ENCODE results near the gene FLT3. TPM values are rescaled to one million over a fixed set of nuclear protein-coding genes. Genes with fewer than 3 reads are reported as not detected.
"Not testable (repeated sequence)": the region's sequence is repeated elsewhere in the genome, so short reads cannot be mapped to it uniquely, and the experiment has no call there.

The FLT3 gene
- total and polyA plus RNA-seq, 8 donors, result 0.18 to 3.5 (median 1.2) TPM; not detected in 3

GRCh38 chr13:28013482-28013881 is 86.9 kb downstream of the FLT3 start:
- Histone ChIP-seq H3K4me1 (no peaks in the 10 kb centered on the region), H3K27me3 (peaks cover 0 to 50% (median 0%) of the 10 kb centered on the region in 3 donors), H3K36me3 (no peaks in the 10 kb centered on the region), H3K9me3 (no peaks in the 10 kb centered on the region), H3K4me3 (no peak overlapping the region), H3K27ac (no peak overlapping the region)
- 83 to 90% (median 86%) methylated on average over 1 of the region's 1 CpG for WGBS, 5 donors
- TF ChIP-seq POLR2A (IDR thresholded peaks at IDR 0.05), result no peak
- TF ChIP-seq CTCF (IDR thresholded peaks at IDR 0.05), result no peak
- no peak for TF ChIP-seq POLR2AphosphoS5 (IDR thresholded peaks at IDR 0.05)
- TF ChIP-seq EP300 (IDR thresholded peaks at IDR 0.05), result no peak
- intact Hi-C loops (cut with DNase I; ENCODE audit: low total_unique reads), result no loop called here
- no peak for DNase-seq

DNA sequence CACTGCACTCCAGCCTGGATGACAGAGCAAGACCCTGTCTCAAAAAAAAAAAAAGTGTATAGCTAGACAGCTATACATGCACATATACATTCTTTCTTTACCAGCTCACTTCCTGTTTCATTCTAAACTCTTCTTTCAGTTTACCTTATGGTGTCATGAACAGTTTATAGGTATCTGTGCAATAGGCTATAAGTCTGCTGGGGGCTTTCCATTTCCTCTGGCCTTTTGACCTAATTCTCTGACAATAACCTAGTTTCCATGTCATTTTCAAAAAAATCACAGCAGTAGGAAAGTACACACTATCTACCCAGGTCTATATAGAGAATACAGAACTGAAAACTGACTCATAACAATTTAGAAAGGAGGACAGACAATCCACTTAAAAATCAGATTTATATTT is 87.5 kb downstream of the FLT3 start:
- no peak for DNase-seq

DNA sequence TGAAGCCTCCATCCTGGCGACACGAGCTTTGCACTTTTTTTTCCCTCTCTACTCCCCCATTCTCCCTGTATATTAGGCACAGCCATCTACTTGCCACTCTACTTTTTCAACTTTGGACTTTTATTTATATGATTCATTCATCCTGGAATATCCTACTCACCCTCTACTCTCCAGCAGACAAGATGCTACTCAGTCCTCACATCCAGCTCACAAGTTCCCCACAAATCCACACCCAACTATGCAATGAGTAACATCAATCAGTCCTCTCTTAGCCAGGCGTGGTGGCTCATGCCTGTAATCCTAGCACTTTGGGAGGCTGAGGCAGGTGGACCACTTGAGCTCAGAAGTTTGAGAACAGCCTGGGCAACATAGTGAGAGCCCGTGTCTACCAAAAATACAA is 88.0 kb downstream of the FLT3 start:
- no peak for TF ChIP-seq CTCF (IDR thresholded peaks at IDR 0.05)
- TF ChIP-seq EP300 (IDR thresholded peaks at IDR 0.05), result no peak
- no peak for TF ChIP-seq POLR2AphosphoS5 (IDR thresholded peaks at IDR 0.05)
- no peak for TF ChIP-seq POLR2A (IDR thresholded peaks at IDR 0.05)

More for the DNA sequence above, 87.5 kb downstream of the FLT3 start:
- no peak for TF ChIP-seq POLR2A (IDR thresholded peaks at IDR 0.05)
- TF ChIP-seq CTCF (IDR thresholded peaks at IDR 0.05), result no peak
- no peak for TF ChIP-seq POLR2AphosphoS5 (IDR thresholded peaks at IDR 0.05)
- no peak for TF ChIP-seq EP300 (IDR thresholded peaks at IDR 0.05)
- H3K9me3 ChIP-seq, result no peaks in the 10 kb centered on the region
- H3K4me3 ChIP-seq, result no peak overlapping the region
- no peaks in the 10 kb centered on the region for H3K4me1 ChIP-seq
- H3K36me3 ChIP-seq, result no peaks in the 10 kb centered on the region
- no peak overlapping the region for H3K27ac ChIP-seq
- intact Hi-C loops (cut with DNase I; ENCODE audit: low total_unique reads), result no loop called here
- H3K27me3 ChIP-seq, result peaks cover 0 to 46% (median 0%) of the 10 kb centered on the region in 3 donors

GRCh38 chr13:28010046-28010445 is 90.3 kb downstream of the FLT3 start:
- H3K27me3 ChIP-seq, result peaks cover 0 to 46% (median 0%) of the 10 kb centered on the region in 3 donors
- intact Hi-C loops (cut with DNase I; ENCODE audit: low total_unique reads), result no loop called here
- 68 to 78% (median 74%) methylated on average over 5 of the region's 5 CpGs for WGBS, 5 donors
- H3K36me3 ChIP-seq, result no peaks in the 10 kb centered on the region
- TF ChIP-seq CTCF (IDR thresholded peaks at IDR 0.05) (no peak), EP300 (IDR thresholded peaks at IDR 0.05) (no peak), POLR2AphosphoS5 (IDR thresholded peaks at IDR 0.05) (no peak), POLR2A (IDR thresholded peaks at IDR 0.05) (no peak)
- H3K9me3 ChIP-seq, result no peaks in the 10 kb centered on the region
- no peaks in the 10 kb centered on the region for H3K4me1 ChIP-seq
- H3K27ac ChIP-seq, result no peak overlapping the region
- DNase-seq, result no peak
- no peak overlapping the region for H3K4me3 ChIP-seq

More for the DNA sequence above, 88.0 kb downstream of the FLT3 start:
- 82 to 89% (median 85%) methylated on average over 4 of the region's 4 CpGs for WGBS, 5 donors
- Histone ChIP-seq H3K27ac (no peak overlapping the region), H3K27me3 (peaks cover 0 to 46% (median 0%) of the 10 kb centered on the region in 3 donors), H3K9me3 (no peaks in the 10 kb centered on the region), H3K36me3 (no peaks in the 10 kb centered on the region), H3K4me3 (no peak overlapping the region), H3K4me1 (no peaks in the 10 kb centered on the region)
- intact Hi-C loops (cut with DNase I; ENCODE audit: low total_unique reads), result no loop called here
- DNase-seq, result no peak

- WGBS, 5 donors, result 93 to 95% (median 93%) methylated on average over 13 of the region's 13 CpGs
- H3K27ac ChIP-seq; intact Hi-C loops (cut with DNase I; ENCODE audit: low total_unique reads); DNase-seq; H3K4me3 ChIP-seq; H3K4me1 ChIP-seq; H3K9me3 ChIP-seq; H3K36me3 ChIP-seq; H3K27me3 ChIP-seq: not testable (repeated sequence)
These were observed 95.4 kb downstream of the FLT3 start for GRCh38 chr13:28005016-28005415.
